HFFc6 (cell line): ENCODE results near the gene SMYD5. TPM values are rescaled to one million over a fixed set of nuclear protein-coding genes. Genes with fewer than 3 reads are reported as not detected.
A peak's percentile ranks its signal among the peaks of the same experiment; 100 is the strongest.

Experiments used
- DNase-seq: peaks from one replicate; pipeline ENCODE4 v3.0.0-alpha.2; 2018
- H3K27ac Mint-ChIP-seq: 2 replicates; pipeline ENCODE4 v1.8.0; 2020; ENCODE audit warnings: mild to moderate bottlenecking, mixed read lengths
- H3K27me3 Mint-ChIP-seq: 2 replicates; pipeline ENCODE4 v1.8.0; 2021; ENCODE audit warnings: mild to moderate bottlenecking, moderate library complexity, mixed read lengths; ENCODE audit not compliant: insufficient read depth
- H3K36me3 Mint-ChIP-seq: 2 replicates; pipeline ENCODE4 v1.8.0; 2021; ENCODE audit warnings: low read depth, mixed read lengths
- H3K4me1 Mint-ChIP-seq: 2 replicates; pipeline ENCODE4 v1.8.0; 2020; ENCODE audit warnings: low read depth, mixed read lengths
- H3K4me3 Mint-ChIP-seq: 2 replicates; pipeline ENCODE4 v1.8.0; 2020; ENCODE audit warnings: mild to moderate bottlenecking, moderate library complexity, mixed read lengths
- H3K9me3 Mint-ChIP-seq: 2 replicates; pipeline ENCODE4 v1.8.0; 2020; ENCODE audit warnings: mild to moderate bottlenecking, mixed read lengths
- total RNA-seq, 6 experiments: library from RNA; stranded (reverse); fragmentation: NEBNext Ultra II Directional; extraction: Animal tissue kit (Norgen Biotek cat#: 25700); gene quantifications; 2 replicates in 1 of 6; 3 replicates in 5 of 6; pipeline ENCODE4 v1.2.3, GENCODE V29; 2021
- TF ChIP-seq, protein P1 (sequence below): fragments of 200-600 bp; sonication (generic); IDR thresholded peaks from 2 replicates; pipeline ENCODE4 v1.5.0; 2021; ENCODE audit warnings: antibody characterized with exemption, mild to moderate bottlenecking

SMYD5 gene
- total RNA-seq, 6 experiments from 2014 or later, result 19.3 to 27.6 (median 24.4) TPM

DNA sequence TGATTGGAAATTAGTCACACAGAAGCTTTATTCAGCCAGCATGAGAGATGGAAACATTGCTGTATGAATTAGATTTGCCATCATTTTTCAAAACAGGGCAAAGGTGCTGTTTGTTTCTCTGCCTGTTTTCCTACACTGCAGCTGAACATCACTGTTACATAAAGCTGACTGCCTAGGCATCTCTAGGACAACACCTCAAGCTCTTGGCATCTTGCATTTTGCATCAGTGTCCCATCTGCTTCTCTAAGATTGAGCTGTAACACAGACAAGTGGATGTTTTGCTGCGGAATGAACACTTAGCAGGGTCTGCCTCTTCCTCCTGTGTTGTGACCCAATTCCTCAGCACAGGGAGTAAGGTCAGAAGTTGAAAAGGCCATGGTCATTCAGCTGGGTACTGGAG lies 24.9 kb downstream of the SMYD5 start:
- no peak for DNase-seq
- peaks cover 59% of the 10 kb centered on the region for H3K4me1 Mint-ChIP-seq
- no peak overlapping the region for H3K4me3 Mint-ChIP-seq
- TF ChIP-seq, protein P1, sequence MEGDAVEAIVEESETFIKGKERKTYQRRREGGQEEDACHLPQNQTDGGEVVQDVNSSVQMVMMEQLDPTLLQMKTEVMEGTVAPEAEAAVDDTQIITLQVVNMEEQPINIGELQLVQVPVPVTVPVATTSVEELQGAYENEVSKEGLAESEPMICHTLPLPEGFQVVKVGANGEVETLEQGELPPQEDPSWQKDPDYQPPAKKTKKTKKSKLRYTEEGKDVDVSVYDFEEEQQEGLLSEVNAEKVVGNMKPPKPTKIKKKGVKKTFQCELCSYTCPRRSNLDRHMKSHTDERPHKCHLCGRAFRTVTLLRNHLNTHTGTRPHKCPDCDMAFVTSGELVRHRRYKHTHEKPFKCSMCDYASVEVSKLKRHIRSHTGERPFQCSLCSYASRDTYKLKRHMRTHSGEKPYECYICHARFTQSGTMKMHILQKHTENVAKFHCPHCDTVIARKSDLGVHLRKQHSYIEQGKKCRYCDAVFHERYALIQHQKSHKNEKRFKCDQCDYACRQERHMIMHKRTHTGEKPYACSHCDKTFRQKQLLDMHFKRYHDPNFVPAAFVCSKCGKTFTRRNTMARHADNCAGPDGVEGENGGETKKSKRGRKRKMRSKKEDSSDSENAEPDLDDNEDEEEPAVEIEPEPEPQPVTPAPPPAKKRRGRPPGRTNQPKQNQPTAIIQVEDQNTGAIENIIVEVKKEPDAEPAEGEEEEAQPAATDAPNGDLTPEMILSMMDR, result no peak
- H3K36me3 Mint-ChIP-seq, result peaks cover 21% of the 10 kb centered on the region
- H3K27me3 Mint-ChIP-seq, result no peaks in the 10 kb centered on the region
- H3K9me3 Mint-ChIP-seq, result no peaks in the 10 kb centered on the region
- no peak overlapping the region for H3K27ac Mint-ChIP-seq

DNA sequence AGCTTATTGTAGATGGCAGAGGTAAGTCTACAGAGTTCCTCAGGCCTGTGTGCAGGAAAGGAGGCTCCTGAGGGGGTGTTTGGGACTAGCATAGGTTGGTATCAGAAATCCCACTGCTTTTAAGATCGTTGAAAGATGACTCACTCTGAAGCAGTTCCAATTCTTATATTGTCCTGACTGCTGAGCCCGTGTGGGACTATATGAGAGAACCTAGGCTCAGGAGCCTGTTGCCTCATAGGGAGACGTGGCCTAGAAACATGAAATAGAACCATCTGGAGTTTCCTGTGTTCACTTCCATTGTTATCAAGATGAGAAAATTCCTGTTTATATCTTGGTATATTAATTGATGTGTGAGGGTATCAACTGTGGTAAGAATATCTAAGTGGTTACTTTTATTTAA lies 25.7 kb downstream of the SMYD5 start:
- H3K27me3 Mint-ChIP-seq, result no peaks in the 10 kb centered on the region
- H3K4me3 Mint-ChIP-seq, result no peak overlapping the region
- no peaks in the 10 kb centered on the region for H3K9me3 Mint-ChIP-seq
- DNase-seq, result peak; percentile 30
- peaks cover 21% of the 10 kb centered on the region for H3K36me3 Mint-ChIP-seq
- H3K4me1 Mint-ChIP-seq, result peaks cover 66% of the 10 kb centered on the region
- H3K27ac Mint-ChIP-seq, result peak overlapping the region; percentile 8; the same call in 1 of the 2 replicates
- TF ChIP-seq, protein P1, result no peak

DNA sequence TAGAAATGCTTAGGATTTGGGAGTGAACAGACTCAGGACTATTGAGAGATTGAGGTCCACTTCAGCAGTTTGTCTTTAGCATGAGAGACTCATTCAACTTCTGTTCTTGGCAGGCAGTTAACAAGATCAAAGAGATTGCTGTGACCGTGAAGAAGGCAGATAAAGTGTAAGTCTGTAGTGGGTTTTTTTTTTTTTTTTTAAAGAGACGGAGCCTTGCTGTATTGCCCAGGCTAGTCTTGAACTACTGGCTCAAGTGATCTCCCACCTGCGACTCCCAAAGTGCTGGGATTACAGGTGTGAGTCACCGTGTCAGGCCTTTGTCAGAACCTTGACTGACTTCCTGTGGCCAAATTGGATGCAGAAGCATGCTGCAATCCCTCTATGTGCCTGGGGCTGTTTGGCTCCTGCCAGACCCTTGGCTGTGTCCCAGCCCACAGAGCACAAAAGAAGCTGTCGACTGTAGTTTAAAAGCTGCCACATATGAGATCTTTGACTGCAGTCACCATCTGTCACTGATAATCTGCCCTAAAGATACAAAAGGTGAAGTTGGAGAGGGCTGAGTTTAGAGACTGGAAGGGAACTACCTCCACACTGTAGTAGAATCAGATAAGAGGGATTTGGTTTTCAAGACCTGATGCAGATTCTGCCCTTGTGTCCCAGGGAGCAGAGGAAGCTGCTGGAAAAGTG lies 30.0 kb downstream of the SMYD5 start:
- Mint-ChIP-seq H3K4me3 (no peak overlapping the region), H3K27me3 (no peaks in the 10 kb centered on the region), H3K9me3 (no peaks in the 10 kb centered on the region), H3K27ac (peak overlapping the region; percentile 47), H3K4me1 (peaks cover 46% of the 10 kb centered on the region), H3K36me3 (peaks cover 38% of the 10 kb centered on the region)
- DNase-seq, result peak; percentile 82
- TF ChIP-seq, protein P1, result no peak

DNA sequence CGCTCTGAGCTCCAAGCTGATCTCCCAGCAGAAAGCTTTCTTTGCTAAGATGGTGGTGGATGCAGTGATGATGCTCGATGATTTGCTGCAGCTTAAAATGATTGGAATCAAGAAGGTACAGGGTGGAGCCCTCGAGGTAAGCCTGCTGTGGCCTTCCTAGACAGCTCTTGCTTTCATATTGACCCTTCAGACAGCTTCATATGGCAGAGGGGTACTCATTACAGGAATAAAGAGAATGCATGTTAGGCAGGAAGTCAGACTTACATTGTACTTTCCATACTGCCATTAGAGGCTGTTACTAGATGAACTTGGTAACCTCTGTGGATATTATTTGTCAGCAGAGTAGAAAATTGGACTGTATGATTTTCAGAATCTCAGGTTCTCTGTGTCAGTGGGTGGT lies 30.5 kb downstream of the SMYD5 start:
- H3K27me3 Mint-ChIP-seq, result no peaks in the 10 kb centered on the region
- TF ChIP-seq, protein P1, result no peak
- peaks cover 40% of the 10 kb centered on the region for H3K4me1 Mint-ChIP-seq
- DNase-seq, result no peak
- H3K27ac Mint-ChIP-seq, result peak overlapping the region; percentile 47; the same call in 1 of the 2 replicates
- no peak overlapping the region for H3K4me3 Mint-ChIP-seq
- H3K36me3 Mint-ChIP-seq, result peaks cover 43% of the 10 kb centered on the region
- H3K9me3 Mint-ChIP-seq, result no peaks in the 10 kb centered on the region

DNA sequence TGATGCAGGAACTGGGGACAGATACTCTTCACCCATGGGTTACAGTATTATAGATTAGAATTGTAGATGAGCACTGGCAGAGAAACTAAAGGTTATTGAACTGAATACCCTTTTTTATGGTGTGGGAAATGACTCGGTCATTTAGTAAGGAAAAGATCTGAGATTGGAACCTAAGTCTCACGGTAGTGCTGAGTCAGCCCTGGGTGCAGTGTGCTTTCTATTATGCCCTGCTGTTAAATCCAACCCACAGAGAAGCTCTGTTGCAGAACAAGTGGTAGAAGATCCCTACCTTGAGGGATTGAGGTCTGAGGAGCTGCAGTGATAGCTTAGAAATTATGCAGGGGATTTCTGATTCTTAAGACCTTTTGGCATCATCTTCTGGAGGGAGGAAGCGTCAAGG lies 32.8 kb downstream of the SMYD5 start:
- DNase-seq, result no peak
- H3K27me3 Mint-ChIP-seq, result no peaks in the 10 kb centered on the region
- H3K36me3 Mint-ChIP-seq, result peaks cover 52% of the 10 kb centered on the region
- peaks cover 34% of the 10 kb centered on the region for H3K4me1 Mint-ChIP-seq
- H3K9me3 Mint-ChIP-seq, result no peaks in the 10 kb centered on the region
- H3K4me3 Mint-ChIP-seq, result no peak overlapping the region
- H3K27ac Mint-ChIP-seq, result no peak overlapping the region
- TF ChIP-seq, protein P1, result no peak
